HepG2 (cell line): ENCODE results near the gene VWA1. TPM values are rescaled to one million over a fixed set of nuclear protein-coding genes. Genes with fewer than 3 reads are reported as not detected.

ENCODE experiments used
- CHCHD3 ChIP-seq: sonication (generic); formaldehyde crosslinking; IDR thresholded peaks from 2 replicates; pipeline ENCODE4 v1.8.0; 2022; ENCODE audit warnings: mild to moderate bottlenecking, missing genetic modification reagents, moderate library complexity
- FOXA3 ChIP-seq: IDR thresholded peaks from 2 replicates; pipeline ENCODE4 v1.6.1; 2016; ENCODE audit warnings: missing genetic modification reagents, missing compliant biosample characterization
- HOXA9 ChIP-seq: sonication (generic); formaldehyde crosslinking; IDR thresholded peaks from 2 replicates; pipeline ENCODE4 v1.8.1; 2022; ENCODE audit warnings: missing genetic modification reagents, mild to moderate bottlenecking, moderate library complexity, borderline replicate concordance
- PATZ1 ChIP-seq: sonication (generic); formaldehyde crosslinking; IDR thresholded peaks from 2 replicates; pipeline ENCODE4 v1.4.0; 2020; ENCODE audit warnings: missing genetic modification reagents
- PRDM10 ChIP-seq: sonication (generic); formaldehyde crosslinking; IDR thresholded peaks from 2 replicates; pipeline ENCODE4 v1.4.0; 2020; ENCODE audit warnings: low read depth, missing genetic modification reagents
- RXRA ChIP-seq: sonication (generic); formaldehyde crosslinking; IDR thresholded peaks from 2 replicates; pipeline ENCODE4 v1.5.1; 2020; ENCODE audit warnings: missing genetic modification reagents
- SNAPC4 ChIP-seq: sonication (generic); formaldehyde crosslinking; IDR thresholded peaks from 2 replicates; pipeline ENCODE4 v1.4.0; 2020; ENCODE audit warnings: mild to moderate bottlenecking, missing genetic modification reagents
- ZBTB8A ChIP-seq: sonication (generic); formaldehyde crosslinking; IDR thresholded peaks from 2 replicates; pipeline ENCODE4 v1.4.0; 2020; ENCODE audit warnings: mild to moderate bottlenecking, low read depth, missing genetic modification reagents, borderline replicate concordance
- ZNF33B ChIP-seq: sonication (generic); formaldehyde crosslinking; IDR thresholded peaks from 2 replicates; pipeline ENCODE4 v1.5.1; 2020; ENCODE audit warnings: mild to moderate bottlenecking, missing genetic modification reagents
- ZNF543 ChIP-seq: sonication (generic); formaldehyde crosslinking; IDR thresholded peaks from 2 replicates; pipeline ENCODE4 v1.4.0; 2020; ENCODE audit warnings: mild to moderate bottlenecking, missing genetic modification reagents
- polyA plus RNA-seq, 8 experiments: library from polyadenylated mRNA; depleted of rRNA in 3 of 8; stranded (reverse) in 7 of 8; unstranded in 1 of 8; fragments of >200 nt; fragmentation: Illumina TruSeq in 4 of 8; extraction: Trizol in 4 of 8; gene quantifications; 2 replicates each; pipeline versions ENCODE4 v1.2.1 to v1.2.3, GENCODE V29; 2011 to 2016; ENCODE audit warnings: low read depth in 4 of 8, missing spikeins in 1 of 8, mixed read lengths in 1 of 8; ENCODE audit not compliant: insufficient read depth in 1 of 8
- total RNA-seq, 5 experiments: library from RNA; depleted of rRNA; stranded (reverse); fragments of >200 nt; fragmentation: Illumina TruSeq; extraction: Trizol; gene quantifications; 2 replicates each; pipeline ENCODE4 v1.2.3, GENCODE V29; 2016; ENCODE audit warnings: low read depth in 1 of 5
- TF ChIP-seq, protein P1 (sequence below): IDR thresholded peaks from 2 replicates; pipeline ENCODE4 v1.6.1; 2016; ENCODE audit warnings: control low read depth
- TF ChIP-seq, protein P2 (sequence below): sonication (generic); formaldehyde crosslinking; IDR thresholded peaks from 2 replicates; pipeline ENCODE4 v1.4.0; 2020; ENCODE audit warnings: missing genetic modification reagents, borderline replicate concordance

The VWA1 gene
- total and polyA plus RNA-seq, 2 of the 13 experiments (the other 11 are each of a cell fraction or from before 2014, with no cell fraction given): 40.9 to 57.5 TPM

DNA sequence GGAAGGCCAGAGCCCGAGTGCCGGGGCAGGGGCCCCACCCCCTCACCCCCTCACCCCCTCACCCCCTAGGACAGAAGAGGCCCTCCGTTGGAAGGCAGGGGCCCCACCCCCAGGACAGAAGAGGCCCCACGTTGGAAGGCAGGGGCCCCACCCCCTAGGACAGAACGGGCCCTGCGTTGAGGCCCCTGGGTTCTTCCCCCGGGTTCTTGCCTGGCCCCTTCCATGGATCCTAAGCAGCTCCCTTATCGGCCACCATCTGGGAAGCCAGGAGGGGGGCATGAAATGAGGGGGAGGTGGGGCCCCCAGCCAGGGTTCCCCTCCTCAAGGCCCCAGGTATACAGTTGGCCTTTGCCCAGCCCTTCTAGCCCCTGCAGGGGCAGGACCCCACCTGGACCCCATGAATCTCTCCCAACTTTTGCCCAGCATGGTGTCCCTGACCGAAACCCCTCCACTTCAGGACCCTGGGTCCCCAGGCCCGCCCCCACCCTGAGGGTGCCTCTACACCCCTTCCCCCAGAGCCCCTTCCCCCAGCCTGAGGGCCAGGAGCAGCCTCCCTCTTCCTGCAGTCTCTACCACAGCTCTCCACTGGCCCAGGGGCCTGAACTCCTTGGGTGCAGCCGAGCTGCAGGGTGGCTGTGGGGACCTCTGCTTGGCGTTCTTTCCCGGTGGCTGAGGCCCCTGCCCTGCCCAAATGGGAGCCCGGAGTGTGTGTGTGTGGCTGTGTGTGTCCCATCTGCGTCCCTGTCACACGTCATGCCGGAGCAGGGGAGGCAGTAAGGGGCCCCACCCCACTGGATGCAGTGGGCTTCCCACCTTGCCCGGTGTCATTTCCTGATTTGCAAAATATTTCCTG, 4.3 kb upstream of the VWA1 start (continued):
- TF ChIP-seq SNAPC4 (no peak), PATZ1 (CRISPR knock-in tag) (peak; percentile 90), CHCHD3 (no peak), ZBTB8A (CRISPR knock-in tag) (no peak), FOXA3 (CRISPR knock-in tag) (no peak), ZNF33B (CRISPR knock-in tag) (no peak), RXRA (no peak), ZNF543 (CRISPR knock-in tag) (no peak), HOXA9 (CRISPR knock-in tag) (no peak; the same call in 1 of the 2 replicates), PRDM10 (CRISPR knock-in tag) (0 out of 2 replicates have a peak, but pooled peaks have one; percentile 12)
- TF ChIP-seq, protein P1, sequence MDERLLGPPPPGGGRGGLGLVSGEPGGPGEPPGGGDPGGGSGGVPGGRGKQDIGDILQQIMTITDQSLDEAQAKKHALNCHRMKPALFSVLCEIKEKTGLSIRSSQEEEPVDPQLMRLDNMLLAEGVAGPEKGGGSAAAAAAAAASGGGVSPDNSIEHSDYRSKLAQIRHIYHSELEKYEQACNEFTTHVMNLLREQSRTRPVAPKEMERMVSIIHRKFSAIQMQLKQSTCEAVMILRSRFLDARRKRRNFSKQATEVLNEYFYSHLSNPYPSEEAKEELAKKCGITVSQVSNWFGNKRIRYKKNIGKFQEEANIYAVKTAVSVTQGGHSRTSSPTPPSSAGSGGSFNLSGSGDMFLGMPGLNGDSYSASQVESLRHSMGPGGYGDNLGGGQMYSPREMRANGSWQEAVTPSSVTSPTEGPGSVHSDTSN (CRISPR knock-in tag): no peak
- TF ChIP-seq, protein P2, sequence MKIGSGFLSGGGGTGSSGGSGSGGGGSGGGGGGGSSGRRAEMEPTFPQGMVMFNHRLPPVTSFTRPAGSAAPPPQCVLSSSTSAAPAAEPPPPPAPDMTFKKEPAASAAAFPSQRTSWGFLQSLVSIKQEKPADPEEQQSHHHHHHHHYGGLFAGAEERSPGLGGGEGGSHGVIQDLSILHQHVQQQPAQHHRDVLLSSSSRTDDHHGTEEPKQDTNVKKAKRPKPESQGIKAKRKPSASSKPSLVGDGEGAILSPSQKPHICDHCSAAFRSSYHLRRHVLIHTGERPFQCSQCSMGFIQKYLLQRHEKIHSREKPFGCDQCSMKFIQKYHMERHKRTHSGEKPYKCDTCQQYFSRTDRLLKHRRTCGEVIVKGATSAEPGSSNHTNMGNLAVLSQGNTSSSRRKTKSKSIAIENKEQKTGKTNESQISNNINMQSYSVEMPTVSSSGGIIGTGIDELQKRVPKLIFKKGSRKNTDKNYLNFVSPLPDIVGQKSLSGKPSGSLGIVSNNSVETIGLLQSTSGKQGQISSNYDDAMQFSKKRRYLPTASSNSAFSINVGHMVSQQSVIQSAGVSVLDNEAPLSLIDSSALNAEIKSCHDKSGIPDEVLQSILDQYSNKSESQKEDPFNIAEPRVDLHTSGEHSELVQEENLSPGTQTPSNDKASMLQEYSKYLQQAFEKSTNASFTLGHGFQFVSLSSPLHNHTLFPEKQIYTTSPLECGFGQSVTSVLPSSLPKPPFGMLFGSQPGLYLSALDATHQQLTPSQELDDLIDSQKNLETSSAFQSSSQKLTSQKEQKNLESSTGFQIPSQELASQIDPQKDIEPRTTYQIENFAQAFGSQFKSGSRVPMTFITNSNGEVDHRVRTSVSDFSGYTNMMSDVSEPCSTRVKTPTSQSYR (CRISPR knock-in tag): peak; percentile 32; the same call in 1 of the 2 replicates
